NCI-H460 (cell line): ENCODE measurements around the gene GRPEL1. TPM values are rescaled to one million over a fixed set of nuclear protein-coding genes. Genes with fewer than 3 reads are reported as not detected.

ENCODE experiments used
- DNase-seq: peaks from one replicate; pipeline ENCODE4 v3.0.0-alpha.2; 2016; ENCODE audit warnings: low read depth; ENCODE audit errors: extremely low read depth
- total RNA-seq: library from RNA; depleted of rRNA; stranded (reverse); fragments of >200 nt; shearing (Covaris generic); gene quantifications from 2 replicates; pipeline ENCODE4 v1.2.3, GENCODE V29; 2014

GRPEL1 gene
- total RNA-seq, 1 experiment from 2014 or later, result 50.7 TPM

DNA sequence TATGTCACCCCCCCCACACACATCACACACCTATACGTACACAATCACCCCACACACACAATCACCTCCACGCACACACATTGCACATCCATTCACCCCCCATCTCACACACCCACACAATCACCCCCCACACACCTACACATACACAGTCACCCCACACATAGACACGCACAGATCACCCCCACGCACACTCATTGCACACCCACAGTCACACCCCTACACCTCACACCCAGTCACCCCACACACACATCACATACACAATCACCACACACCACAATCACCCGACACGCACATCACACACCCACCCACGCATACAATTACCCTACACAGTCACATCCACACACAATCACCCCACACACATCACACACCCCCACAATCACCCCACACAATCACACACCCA lies 40.6 kb downstream of the GRPEL1 start:
- no peak for DNase-seq

DNA sequence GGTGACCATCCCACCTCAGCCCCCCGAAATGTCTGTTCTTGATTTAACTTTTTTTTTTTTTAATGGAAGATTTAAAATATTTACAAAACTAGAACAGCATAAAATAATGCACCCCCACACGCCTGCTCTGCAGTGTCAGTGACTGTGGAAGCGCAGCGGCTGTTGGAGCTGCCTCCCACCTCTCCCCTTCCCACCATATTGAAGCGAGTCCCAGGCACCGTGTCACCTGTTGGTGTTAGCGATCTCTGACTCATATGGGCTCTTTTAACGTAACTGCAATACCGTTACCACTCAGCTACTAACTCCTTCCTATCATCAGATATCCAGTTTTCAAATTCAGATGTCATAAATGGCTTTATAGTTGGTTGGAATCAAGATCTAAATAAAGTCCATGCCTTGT lies 41.8 kb downstream of the GRPEL1 start:
- DNase-seq, result no peak

DNA sequence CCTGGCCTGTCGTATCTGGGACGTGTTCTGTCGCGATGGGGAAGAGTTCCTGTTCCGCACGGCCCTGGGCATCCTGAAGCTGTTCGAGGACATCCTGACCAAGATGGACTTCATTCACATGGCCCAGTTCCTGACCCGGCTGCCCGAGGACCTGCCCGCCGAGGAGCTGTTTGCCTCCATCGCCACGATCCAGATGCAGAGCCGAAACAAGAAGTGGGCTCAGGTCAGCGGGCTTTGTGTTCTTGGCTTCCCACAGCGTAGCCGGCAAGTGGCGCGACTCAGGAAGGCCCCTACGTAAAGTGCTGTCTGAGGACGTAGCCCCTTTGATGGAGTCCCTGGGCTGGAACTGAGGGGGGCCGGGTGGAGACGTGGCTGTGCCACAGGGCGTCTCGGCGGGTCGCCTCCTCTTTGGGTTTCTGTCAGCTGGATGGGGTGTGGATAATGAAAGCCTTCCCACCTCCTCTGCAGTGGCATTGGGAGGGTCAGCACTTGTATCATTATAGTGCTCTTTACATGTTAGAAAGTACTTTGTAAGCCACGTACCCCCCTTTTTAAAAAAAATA lies 42.7 kb downstream of the GRPEL1 start:
- no peak for DNase-seq

DNA sequence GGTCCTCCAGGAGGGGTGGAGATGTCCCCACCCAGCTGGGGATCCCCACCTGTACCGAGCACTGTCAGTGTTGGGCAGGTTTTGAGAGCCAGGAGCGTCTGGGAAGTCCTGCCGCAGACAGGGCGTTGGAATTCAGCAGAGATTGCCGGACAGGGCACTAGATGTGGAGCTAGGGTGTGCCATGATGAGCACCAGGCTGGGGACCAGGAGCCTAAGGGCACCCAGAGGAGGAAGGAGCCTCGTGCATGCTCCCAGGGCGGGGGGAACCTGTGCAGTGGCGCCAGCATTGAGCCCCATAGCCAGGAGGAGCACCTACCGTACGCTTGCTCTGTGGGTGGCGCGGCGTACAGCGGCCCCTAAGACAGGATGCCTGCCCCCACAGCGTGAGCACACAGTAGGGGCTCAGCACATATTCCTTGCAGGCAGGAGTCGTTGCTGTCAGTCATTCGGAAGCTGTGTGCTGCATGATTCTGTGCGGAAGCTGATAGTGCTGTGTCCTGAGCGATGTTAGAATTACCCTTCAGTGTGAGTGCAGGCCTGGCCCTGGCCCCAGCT lies 43.5 kb downstream of the GRPEL1 start:
- DNase-seq, result no peak

DNA sequence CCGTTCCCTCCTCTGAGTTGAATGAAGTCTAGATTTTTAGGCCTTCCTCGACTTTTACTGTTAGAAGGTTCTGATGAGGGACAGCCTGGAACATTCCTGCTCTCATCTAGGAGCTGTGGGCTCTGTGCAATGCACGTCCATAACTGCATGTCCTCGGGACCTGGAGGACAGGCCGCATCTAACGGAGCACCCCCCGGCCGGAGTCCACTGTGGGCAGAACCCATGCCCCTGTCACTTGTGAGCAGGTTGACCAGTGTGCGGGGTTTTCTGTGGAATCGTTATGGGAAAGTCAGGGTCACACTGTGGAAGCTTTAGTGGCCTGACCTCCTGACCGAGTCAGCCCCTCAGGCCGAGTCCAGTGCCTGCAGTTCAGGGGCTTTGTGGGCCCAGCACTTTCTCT lies 44.0 kb downstream of the GRPEL1 start:
- DNase-seq, result no peak

DNA sequence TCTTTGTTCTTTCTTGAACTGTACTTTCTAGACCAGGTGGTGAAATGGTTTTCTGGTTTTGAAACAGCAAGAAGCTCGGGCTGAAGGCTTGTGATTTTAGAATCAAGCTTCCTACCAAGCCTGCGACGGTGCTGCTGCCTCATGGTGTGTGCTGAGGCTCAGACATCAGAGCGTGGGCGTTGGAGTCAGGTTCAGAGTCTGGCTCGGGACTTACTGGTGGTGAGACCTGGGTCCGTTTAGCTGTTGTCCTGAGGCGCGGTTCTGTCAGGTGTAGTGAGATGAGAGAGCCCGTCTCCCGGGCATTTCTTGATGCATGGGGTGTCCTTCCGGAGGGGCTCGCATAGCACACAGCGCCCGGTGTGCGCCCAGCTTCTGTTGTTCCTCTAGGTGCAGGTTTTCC lies 44.4 kb downstream of the GRPEL1 start:
- DNase-seq, result no peak

DNA sequence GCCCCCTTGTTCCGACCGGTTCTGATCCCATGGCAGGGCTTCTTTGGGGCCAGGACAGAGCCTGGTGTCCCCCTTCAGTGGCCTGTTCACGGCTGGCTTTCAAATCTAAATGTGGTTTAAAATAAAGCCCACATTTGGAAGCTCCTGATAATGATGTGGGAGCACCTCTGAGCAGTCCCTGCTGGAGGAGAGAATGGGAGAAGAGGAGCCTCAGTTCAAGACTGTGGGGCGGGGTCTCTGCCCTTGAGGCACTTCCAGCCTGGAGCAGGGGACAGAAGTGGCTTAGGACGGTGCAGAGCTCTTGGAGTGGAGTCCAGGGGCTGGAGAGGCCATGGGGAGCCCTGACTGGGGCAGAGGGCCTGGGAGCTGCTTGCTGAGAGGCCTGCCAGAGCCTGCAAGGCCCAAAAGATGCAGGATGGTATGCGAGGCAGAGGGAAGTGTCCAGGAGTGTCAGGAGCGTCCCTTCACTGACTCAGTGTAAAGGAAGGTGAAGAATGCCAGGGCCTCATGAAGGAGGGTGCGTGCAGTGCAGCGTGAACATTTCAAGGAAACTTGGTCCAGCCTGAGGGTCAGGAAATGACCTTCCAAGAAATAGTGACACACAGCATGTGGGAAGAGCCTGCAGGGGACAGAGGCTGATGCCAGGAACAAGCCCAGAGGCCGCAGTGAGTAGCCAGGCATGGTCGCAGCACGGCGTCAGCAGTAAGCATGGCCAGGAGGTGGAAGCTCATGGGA lies 45.8 kb downstream of the GRPEL1 start:
- no peak for DNase-seq

DNA sequence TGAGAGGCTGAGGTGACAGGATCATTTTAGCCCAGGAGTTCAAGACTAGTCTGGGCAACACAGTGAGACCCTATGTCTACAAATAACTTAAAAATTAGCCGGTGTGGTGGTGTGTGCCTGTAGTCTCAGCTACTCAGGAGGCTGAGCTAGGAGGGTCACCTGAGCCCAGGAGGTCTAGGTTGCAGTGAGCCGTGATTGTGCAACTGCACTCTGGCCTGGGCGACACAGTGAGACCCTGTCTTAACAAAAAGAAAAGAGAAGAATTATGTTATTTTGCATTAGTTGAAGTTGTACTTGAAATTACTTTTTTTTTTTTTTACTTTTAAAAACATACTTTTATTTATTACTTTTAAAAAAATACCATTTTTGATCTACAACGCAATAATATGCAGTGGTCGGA lies 46.5 kb downstream of the GRPEL1 start:
- DNase-seq, result no peak

DNA sequence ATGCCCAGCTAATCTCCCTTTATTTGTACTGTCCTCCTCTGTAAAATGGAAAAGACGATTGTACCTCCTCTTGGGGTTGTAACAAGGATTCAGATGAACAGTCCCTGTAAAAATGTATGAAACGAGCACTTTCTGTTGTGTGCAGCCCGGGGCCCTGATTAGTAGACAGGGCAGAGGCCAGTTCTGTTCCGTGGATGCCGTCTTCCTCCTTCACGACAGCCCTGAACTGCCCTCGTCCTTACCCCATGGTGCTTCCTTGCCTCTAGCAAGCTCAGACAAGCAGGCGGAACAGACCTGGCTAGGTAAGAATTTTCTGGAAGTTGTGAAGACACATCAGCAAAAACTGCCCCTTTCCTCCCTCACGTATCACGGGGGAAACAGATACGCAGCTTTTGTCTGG lies 47.0 kb downstream of the GRPEL1 start:
- DNase-seq, result no peak

DNA sequence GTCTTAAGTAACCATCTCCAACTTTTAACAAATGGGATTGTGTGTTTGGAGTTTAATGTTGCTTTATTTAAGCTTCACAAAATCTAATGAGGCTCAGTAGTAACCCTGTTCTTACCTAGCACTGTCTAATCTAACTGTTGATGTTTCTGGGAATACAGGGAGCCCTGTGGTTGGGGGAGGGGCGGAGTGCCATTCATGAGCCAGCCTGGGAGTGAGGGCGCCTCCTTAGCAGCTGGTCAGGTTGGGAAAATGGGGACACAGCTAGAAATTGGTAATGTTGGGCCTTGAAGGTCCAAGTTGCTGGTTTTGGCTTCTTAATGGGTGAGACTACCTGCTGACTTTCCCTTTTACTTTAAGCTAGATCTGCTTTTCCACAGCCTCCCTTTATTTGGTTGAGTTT lies 47.6 kb downstream of the GRPEL1 start:
- no peak for DNase-seq

DNA sequence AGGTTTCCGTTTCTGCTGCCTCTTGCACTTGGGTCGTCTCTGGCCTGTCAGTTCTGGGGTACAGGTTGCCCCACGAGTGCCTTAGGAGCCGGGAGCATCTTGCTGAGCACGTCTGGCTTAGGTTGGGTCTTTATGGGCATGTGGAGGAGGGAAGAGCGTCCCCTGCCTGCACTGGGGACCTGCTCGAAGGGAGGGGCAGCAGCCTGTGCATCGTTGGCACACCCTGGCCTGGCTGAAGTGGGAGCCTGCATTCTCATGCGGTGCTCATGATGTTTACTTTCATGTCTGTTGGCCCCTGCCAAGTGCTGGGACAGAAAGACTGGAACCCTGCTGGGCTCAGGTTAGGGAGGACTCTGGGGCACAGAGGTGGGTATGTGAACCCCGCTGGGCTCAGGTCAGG lies 48.5 kb downstream of the GRPEL1 start:
- no peak for DNase-seq

DNA sequence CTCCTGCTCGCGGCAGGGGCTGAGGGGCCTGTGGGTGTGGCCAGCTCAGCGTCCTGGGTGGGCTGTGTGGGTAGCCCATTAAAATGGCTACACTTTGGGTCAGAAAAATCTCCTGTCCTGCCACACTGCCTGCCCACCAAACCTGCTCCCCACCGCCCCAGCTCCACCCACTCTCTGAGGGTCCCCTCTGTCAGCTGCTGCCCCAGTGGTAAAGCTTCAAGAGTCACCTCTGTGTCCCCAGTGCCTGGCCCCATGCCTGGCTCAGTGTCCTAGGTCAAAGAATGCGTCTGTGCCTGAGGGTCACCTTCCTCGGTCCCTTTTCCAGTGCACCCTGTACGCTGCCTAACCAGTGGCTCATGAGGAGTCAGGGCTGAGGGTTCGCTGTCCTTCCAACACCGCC lies 49.6 kb downstream of the GRPEL1 start:
- no peak for DNase-seq

DNA sequence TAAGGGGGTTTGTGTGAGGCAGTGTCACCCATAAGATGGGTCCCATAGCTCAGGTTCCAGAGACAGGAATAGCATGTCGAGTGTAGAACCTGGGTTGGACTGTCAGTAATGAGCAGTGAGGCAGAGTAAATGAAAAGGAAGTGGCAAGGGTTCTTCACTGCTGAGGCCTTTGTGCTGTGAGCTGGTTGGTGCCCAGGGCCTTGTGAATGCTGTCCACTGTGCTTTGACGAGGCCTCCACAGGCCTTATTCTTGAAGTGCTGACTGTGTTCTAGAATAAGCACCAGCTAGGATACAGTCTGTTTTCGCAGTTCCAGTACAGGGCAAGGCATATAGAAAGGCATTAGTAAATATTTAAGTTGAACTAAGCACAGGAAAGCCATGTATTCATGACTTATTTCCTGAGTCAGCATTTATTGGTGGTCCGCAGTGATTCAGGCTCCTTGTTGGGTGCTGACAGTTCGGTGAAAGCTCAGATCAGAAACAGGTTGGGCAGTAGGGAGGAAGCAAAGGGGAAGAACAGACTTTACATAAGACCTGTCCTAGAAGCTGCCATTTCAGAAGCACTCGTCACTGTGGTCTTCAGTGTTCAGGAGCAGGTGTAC lies 50.3 kb downstream of the GRPEL1 start:
- DNase-seq, result no peak

DNA sequence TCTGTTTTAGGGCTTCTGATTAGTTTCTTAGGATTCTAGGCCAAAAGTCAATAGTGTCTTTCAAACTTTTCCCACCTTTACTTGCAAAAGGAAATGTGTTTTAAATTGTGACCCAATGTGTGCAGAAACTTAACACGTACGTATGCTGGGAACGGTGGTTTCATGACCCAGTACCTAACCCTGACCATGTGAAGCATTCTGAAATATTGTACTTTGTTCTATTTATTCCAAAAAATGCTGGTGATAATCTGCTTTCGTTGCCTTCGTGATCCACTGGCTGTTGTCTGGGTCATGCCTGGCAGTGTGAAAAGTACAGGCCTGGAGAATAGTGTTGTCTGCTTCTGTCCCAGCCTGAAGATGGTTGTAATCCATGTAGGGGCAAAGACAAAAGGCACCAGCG lies 51.4 kb downstream of the GRPEL1 start:
- no peak for DNase-seq

DNA sequence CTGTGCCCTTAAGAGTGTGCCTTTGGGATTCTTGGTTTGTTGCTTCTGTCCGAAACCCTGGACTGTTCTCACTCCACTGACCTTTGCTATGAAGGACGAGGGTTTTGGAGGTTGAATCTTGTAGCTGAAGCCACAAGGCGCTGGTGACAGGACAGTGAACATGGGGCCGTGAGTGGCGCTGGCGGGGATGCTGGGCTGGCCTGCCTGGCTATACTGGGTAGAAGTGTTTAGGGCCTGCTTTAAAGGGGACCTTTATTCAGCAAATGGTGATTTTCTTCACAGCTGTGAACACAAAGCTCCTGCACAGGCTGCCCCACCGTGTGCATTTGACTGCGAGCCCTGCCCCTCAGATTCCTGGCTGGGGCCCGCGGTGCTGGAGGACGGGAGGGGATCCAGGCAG lies 51.8 kb downstream of the GRPEL1 start:
- DNase-seq, result no peak

DNA sequence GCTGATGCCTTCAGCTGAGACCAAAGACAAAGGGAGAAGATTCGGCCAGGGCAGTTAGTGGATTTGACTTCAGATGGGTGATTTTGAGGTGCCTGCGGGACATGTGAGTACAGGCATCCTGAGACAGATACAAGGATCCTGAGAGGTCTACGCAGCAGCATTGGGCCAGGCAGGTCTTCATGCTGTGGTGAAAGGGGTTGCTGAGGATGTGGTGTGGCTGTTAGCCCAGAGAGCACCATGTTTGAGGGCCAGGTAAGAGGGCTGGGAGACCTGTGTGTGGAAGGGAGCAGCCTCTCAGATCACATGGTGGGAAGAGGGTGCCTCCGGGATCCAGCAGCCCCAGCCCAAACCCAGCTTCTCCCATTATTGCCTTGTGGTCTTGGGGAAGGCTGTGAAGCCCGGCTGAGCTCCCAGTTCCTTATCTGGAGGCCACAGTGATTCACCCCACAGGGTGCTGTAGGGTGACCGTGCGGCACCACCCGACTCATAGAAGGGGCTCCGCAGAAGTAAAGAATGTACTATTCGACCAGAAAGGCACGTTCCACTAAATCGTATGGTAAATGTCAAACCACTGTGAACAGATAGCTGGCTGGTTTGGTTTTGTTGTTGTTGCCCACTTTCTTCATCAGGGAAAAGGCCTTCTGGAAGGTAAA lies 52.4 kb downstream of the GRPEL1 start:
- DNase-seq, result no peak

DNA sequence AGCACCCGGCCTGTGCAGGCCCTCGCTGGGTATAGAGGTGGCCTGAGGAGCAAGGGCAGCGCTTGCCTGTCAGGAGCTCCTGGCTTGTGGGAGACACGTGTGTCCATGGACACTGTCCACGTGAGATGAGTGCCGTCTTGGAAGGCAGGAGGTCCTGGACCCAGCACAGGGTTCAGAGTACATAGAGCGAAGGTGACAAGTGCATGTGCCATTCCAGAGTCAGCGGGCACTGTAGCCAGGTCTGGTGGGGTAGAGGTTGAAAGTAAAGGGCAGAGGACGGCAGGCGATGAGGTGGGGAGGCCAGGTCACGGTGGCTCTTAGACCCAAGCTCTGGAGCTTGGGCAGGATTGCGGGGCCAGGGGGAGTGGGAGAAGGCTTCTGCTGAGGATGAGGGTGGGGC lies 53.0 kb downstream of the GRPEL1 start:
- no peak for DNase-seq

DNA sequence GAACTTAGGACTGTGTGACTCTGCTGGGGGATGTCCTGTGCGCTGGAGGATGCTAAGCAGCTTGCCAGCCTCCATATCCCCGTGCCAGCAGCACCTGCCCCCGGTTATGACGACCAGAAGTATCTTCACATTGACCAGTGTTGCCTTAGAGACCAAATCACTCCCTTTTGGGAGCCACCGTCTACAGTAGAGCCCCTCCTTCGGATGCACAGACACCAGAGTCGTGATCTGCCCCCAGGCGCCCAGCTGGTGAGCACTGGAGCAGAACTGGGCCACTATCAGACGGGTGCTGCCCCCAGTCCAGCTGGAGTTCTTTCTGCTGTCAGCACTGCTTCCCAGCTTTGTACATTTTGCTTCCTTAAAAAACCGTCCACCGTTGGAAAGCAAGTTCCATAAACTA lies 54.7 kb downstream of the GRPEL1 start:
- no peak for DNase-seq

DNA sequence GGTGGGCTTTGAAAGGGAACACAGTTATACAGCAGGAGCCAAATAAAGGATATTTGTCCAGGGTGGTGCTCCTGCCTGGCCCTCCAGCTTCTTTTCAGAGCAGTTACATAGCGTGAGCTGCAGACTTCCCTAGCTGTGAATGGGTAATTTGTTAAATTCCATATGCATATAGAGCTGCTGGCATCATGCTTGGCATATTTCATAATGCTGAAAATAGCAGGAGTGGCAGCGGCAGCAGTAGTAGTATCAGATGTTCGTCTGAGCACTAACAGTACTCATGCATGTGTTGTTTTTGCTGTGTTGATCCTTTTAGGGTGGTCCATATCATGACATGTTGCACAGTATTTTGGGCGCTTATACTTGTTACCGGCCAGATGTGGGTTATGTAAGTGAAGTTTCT lies 58.3 kb downstream of the GRPEL1 start:
- no peak for DNase-seq
